Measurements from ENCODE around the gene PTK7.
"Not testable (repeated sequence)": the region's sequence is repeated elsewhere in the genome, so short reads cannot be mapped to it uniquely, and the experiment has no call there.

The PTK7 gene

GRCh38 chr6:43075670-43076463 lies at the start of gene PTK7:
TSS of gene PTK7 (plus strand) at chr6:43076314. CDS start at chr6:43076489, 175 bp downstream.
- no peak for DNase-seq (ENCODE audit: low read depth in 2 of 2)

DNA sequence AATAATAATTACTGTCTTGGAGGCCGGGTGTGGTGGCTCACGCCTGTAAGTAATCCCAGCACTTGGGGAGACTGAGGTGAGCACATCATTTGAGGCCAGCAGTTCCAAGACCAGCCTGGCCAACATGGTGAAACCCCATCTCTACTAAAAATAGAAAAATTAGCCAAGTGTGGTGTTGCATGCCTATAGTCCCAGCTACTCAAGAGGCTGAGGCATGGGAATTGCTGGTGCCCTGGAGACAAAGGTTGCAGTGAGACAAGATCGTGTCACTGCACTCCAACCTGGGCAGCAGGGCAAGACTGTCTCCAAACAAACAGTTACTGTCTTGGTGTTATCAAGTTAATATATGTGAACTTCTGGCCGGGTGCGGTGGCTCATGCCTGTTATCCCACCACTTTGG lies 49.7 kb upstream of the PTK7 start:
- no peak for DNase-seq (ENCODE audit: low read depth in 2 of 2)

DNA sequence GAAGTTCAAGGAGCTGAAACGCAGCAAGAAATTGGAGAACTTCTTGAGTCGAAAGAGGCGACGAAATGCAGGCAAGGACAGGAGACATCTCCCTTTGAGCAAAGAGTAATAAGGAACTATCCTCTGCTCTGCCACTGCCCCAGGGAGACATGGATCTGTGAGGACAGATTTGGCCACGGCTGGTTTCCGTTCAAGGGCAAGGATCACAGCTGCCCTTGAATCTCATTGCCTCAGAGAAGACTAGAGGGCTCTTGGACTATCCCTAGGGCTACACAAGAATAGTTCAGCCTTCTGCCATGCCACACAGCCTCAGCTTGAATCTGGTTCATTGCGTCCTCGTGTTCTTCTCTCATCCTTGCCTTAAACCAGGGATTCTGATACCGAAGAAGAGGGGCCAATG lies 47.0 kb upstream of the PTK7 start:
- DNase-seq (ENCODE audit: low read depth in 2 of 2): no peak

DNA sequence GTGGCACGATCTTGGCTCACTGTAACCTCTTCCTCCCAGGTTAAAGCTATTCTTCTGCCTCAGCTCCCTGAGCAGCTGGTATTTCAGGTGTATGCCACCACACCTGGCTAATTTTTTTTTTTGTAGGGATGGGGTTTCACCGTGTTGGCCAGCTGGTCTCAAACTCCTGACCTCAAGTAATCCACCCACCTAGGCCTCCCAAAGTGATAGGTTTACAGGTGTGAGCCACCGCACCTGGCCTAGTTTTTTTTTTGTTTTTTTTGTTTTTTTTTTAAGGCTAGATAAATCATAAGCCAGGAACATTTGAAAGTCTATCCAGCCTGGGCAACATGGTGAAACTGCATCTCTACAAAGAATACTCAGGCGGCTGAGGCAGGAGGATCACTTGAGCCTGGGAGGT lies 43.8 kb upstream of the PTK7 start:
- no peak for DNase-seq (ENCODE audit: low read depth in 2 of 2)

DNA sequence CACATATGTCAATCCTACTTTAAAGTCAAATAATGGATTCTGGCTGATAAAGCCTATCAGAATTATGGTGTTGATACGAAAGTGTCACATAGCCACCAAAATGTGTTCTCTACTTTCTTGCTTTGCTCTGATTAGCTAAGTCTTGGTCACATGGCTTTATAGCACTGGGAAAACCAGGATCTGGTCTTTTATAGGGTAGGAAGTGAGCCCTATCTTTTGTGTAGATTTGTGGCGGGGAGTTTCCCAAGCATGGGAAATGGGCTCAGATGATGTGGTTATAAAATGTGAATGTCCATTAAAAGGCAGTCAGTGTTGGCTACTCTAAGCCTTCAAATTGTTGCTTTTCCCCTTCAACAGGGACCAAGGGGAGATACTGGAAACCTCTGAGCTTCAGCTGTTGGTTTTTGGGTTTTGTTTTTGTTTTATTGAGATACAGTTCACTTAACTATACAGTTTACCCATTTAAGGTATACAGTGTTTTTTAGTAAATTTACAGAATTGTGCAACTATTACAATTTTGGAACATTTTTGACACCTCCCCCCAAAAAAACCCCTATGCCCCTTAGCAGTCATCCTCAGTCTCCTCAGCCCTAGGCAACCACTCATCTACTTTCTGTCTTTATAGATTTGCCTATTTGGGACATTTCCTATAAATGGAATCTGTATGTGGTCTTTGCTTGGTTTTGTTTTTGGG lies 42.5 kb upstream of the PTK7 start:
- no peak for DNase-seq (ENCODE audit: low read depth in 2 of 2)

DNA sequence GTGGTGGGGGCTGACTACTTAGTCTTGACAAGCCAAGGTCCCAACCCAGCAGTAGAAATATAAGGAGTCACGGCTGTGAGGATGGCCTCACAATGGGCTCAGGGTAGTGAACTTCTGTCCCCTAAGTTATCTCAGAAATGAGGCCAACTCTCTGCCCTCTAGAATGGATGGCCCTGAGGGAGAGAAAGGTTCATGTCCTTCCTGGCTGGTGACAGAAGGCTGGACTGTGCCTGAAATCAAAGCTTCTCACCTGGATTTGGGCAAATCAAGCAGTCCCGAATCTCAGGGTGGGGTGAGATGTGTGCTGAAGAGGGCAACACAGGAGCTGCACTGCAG lies 42.0 kb upstream of the PTK7 start:
- DNase-seq (ENCODE audit: low read depth in 2 of 2): no peak

DNA sequence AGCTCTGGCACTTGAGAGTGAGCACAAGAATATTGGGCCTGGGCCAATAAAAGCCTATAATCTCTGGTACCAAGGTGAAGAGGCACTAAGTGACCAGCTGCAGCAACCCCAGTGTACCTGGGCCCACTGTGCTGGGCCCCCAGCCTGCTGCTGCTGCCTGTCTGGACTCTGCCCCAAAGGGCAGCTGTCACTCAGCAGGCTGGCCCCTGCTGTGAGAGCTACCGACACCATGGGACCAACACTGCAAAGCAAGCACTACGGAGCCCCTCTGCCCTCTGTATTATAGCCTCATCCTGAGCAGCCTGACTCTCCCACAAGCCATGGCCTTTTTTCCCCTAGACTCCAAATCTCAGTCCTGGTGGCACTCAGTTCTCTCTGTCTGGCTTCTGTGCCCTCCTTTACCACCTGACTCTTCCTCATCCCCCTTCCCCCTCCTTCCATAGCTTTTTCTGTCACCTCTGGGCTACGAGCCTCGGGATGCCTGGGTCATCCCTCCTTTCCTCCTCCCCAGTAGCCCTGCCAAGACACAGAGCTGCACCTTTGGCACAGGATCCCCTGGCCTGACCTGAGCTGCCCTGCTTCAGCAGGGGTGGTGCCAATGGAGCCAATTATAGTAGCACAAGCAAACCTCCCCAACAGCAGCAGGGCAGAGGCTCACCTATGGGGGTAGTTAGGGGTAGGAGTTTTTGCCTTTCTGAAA lies 40.5 kb upstream of the PTK7 start:
- no peak for DNase-seq (ENCODE audit: low read depth in 2 of 2)

DNA sequence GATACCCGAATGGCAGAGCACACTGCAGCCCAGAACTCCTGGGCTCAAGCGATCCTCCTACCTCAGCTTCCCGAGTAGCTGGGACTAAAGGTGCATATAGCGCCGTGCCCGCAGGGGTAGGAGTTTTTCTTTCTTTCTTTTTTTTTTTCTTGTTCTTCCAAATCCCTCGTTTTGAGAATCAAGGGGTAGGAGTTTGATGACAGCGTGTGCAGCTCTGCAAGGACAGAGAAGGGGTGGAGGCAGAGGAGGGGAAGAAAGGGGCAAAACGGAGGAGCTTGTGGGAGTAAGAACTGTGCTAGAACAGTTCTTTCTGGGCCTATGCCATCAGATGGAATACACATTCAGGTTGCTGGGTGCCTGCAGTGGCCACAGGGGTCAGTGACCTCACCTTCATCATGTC lies 39.4 kb upstream of the PTK7 start:
- DNase-seq (ENCODE audit: low read depth in 2 of 2): no peak

DNA sequence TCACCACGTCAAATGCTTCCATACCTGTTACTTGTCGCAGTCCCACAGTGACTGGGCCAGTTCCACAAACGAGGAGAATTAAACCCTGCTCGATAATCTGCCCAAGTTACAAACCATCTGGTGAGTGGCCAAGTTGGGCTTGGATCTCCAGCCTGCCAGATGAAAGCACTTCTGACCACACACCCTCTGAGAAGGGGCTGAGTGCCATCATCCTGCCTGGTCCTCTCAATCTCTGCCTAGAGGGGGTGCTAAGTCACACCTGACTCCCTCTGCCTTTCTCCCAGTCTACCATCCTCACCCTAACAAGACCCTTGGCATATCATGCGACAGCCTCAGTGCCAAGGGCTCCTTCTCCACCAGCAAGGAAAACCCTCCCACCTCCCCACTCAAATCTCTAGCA lies 38.9 kb upstream of the PTK7 start:
- no peak for DNase-seq (ENCODE audit: low read depth in 2 of 2)

- DNase-seq (ENCODE audit: low read depth in 2 of 2): no peak
These were observed 38.4 kb upstream of the PTK7 start for GRCh38 chr6:43037706-43038105.

DNA sequence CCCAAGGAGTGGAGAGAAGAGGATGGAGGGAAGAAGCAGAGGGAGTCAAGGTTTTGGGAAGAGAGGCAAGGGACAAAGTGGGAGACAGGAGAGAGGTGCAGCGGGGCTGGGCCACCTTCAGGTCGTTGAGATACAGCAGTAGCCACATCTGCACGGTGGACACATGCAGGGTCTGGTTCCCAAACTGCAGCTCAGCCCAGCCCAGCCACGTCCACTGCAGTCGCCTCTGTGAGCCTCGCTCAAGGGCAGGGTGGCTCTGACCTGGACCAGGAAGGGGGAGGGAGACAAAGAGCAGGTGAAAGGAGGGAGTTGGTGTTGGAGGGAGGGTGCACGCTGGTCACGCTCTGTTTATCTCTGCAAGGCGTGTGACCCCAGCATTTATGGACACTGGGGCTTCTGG lies 37.4 kb upstream of the PTK7 start:
- no peak for DNase-seq (ENCODE audit: low read depth in 2 of 2)

DNA sequence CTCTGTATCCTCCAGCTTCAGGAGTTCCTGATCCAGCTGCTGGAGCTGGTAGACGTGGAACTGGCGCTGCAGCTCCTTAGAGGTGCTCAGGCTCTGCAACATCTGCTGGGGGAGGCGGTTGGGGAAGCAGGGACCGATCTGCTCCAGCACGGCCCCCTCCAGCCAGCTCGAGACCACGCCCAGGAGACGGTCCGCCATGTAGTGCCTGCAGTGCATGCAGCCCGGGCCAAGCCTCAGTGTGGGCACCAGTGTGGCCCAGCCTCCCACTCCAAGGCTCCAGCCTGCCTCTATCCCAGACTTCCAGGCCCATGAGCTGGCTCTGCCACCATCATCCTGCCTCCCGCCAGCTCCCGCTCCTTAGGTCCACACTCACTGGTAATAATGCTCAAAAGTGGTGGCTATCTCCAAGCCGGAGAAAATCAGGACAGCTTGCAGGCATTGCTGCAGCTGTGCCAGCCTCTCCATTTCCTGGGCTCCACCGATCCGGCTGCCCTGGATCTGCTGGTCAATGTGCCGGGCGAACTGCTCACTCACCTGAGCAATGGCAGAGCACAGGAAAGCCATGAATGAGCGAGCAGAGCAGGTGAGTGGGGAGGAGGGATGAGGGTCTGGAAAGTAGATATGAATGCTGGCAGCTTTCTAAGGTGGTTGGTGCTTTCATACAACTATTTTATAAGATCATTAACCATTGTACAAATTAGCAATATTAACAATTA lies 35.4 kb upstream of the PTK7 start:
- DNase-seq (ENCODE audit: low read depth in 2 of 2): no peak

- not testable (repeated sequence) for DNase-seq (ENCODE audit: low read depth in 2 of 2)
These were observed 34.6 kb upstream of the PTK7 start for GRCh38 chr6:43041475-43041874.

GRCh38 chr6:43043310-43043709 lies 32.8 kb upstream of the PTK7 start:
- DNase-seq (ENCODE audit: low read depth in 2 of 2): no peak

DNA sequence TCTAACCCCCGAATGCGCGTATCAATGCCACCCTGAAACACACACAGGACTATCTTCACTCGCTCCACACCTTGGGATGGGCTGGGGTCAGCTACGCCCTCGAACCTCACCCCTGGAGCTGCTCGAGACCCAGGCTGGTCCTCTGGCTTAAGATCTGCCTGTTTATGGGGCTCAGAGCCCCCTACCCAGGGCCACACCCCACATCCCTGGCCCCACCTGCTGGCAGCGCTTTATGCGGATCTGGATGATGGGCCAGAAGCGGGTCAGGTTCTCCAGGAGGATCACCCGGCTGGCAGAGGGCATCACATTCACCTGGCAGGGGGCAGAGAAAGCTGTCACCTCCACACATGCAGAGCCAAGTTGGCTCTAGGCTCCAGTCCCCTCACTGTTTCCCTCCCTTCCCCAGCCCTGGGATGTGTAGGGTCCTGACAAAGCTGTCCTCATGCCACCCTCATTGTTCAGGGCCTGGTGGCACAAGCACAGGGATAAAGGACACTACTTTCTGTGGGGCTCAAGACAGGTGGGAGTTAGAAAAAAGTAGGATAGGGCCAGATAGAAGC lies 30.7 kb upstream of the PTK7 start:
- DNase-seq (ENCODE audit: low read depth in 2 of 2): no peak

DNA sequence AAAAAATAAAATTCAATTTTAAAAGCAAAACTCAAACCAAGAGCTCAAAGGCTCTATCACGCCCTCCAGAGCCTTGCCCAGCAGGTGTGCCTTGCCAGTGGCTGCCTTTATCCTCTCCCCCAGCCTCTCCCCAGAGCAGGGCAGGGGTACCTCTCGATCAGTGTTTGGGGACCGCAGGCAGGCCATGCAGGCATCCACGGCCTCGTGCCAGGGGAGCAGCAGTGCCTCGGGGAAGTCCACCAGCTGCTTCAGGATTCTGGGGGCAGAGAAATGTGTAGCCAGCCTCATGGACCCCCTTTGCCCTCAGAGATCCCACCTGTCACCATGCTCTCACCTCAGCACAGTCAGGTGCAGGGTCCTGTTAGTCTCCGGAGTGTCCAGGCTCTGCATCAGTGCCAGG lies 28.1 kb upstream of the PTK7 start:
- no peak for DNase-seq (ENCODE audit: low read depth in 2 of 2)

DNA sequence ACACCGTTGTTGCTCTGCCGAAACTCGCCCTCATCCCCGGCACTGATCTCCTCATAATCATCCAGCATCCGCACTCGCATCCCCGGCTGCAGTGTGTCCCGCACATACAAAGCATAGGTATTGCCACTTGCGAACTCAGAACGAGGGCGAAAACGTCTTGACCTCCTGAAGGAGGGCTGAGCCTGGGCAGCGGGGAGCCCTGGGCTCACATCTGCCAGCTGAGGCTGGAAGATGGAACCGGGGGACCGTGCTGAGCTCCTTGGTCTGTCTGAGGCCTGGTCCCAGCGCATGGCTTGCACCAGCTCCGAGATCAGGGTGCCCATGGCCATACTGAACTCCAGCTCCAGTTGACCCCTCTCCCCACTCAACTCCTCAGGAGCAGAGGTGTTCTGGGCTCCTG lies 25.1 kb upstream of the PTK7 start:
- DNase-seq (ENCODE audit: low read depth in 2 of 2): no peak

- DNase-seq (ENCODE audit: low read depth in 2 of 2): no peak
These were observed 23.8 kb upstream of the PTK7 start for GRCh38 chr6:43052225-43052841.

DNA sequence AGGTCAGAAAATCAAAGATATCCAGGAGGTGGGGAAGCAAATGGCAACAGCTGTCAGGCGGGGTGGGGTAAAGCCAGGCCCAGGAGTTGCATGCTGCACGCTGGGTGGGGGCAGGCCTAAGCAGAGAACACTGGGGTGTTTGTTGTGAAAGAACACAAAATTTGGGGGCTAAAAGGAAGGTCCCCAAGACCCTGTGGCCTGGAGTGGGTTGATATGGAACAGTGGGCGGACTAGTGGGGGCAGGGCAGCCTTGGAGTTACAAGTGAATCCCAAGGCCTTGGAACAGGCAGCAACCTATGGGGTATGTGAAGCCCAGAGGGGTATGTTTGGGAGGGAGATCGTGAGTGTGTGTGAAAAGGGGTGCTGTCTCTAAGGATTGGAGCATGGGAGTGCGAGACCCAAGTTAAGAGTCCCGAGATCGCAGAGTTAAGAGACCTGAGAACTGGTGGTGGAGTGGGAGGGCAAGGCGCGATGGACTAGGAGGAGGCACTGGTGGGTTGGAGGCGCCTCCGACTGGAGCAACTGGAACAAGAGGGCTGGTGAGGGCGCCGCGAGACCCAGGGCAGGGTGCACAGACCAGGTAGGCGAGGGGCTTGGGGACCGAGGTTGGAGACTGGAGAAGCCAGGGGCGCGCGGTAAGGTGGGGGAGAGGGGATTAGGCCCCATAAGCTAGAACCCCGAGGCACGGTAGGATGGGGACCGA lies 23.1 kb upstream of the PTK7 start:
- DNase-seq (ENCODE audit: low read depth in 2 of 2): no peak

DNA sequence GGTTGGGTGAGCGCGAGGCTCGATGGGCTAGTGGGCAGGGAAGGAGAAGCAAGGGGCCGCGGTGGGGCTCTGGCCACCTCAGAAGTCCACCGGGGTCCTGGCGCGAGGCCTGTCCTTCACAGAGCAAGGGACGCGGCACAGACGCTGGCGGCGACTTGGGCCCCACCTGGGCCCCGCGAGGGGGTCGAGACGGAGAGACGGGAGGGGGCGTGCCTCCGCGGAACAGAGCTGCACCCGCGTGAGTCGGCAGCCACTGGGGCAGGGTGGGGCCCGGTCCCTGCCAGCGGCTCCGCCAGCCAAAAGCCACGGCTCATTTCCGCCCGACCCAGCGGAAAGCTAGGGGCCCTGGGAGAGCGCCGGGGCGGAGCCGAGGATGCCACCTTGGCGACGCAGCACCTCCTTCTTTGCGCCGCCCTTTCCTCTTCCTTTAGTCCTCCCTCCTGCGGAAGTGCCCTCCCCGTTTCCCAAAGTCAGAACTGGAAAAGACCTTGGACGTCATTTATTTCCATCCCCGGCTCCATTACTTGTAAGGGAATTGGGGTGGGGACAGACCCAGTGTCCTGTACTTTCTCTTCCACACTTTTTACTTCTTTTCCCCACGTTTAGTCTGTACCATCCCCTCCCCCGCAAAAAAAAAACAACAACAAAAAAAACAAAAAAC lies 22.4 kb upstream of the PTK7 start, which contains the start of gene CUL7:
Gene CUL7, minus strand, starts transcription at position 307 of the 661 bp plus-strand sequence. CDS start 1,063 bp downstream, outside the sequence.
- peak; percentile 71 to 76 for DNase-seq (ENCODE audit: low read depth in 2 of 2)

Data from stimulated activated CD8-positive, alpha-beta memory T cell treated with anti-CD3 and anti-CD28 coated beads, Interleukin-15, amount 100 ng/mL, for 4 hours (primary cell).